ENCODE measurements around the gene ATXN10.

DNA sequence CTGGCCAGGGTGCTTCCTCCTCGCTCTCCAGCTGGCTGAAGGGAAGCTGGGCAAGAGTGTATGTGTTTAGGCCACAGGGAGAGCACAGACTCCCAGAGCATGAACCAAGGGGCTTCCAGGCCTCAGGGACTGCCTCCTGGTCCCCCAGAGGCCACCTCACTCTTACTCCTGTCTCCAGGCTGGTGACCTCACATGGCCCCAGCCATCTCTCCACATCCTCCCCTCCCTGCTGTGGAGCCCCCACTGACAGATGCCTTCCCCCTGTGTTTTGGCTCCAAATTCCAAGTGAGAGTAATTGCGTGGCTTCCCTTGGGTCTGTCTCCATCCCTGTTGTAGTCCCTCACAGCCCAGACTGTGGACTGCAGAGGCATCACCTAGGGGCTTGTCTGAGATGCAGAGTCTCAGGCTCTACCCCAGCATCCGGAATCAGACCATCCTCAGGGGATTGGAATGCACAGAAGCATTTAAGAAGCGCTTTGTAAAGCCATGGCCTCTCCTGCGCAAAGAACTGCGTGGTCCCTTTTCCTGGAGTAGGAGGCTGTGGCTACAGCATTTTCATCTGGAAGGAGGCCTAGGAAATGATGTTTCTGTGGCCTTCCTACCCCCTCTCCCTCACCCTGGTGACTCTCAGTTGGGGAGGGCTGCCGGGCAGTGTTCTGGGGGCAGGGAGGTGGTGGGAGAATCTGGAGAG lies 91.1 kb downstream of the ATXN10 start:
- no peak for TF ChIP-seq ZNF384 (IDR thresholded peaks at IDR 0.05)
- TF ChIP-seq ARNT (IDR thresholded peaks at IDR 0.05) = no peak
- no peak for TF ChIP-seq SP1 (IDR thresholded peaks at IDR 0.05)
- no peak for TF ChIP-seq CTBP1 (IDR thresholded peaks at IDR 0.05; ENCODE audit: borderline replicate concordance)
